SHP77 treated with DMSO at 0.1 percent for 48 hours (cell line): ENCODE data around the gene TEC.
"Not testable (repeated sequence)": the region's sequence is repeated elsewhere in the genome, so short reads cannot be mapped to it uniquely, and the experiment has no call there.

Source experiments
- DNase-seq: peaks from one replicate; lab custom pipeline; 2025; lab: John Stamatoyannopoulos, UW

Gene TEC

GRCh38 chr4:48164561-48164960 lies 105.1 kb downstream of the TEC start:
- DNase-seq, result not testable (repeated sequence)

GRCh38 chr4:48163746-48164145 lies 105.9 kb downstream of the TEC start:
- DNase-seq, result no peak

- no peak for DNase-seq
These were observed 107.5 kb downstream of the TEC start for GRCh38 chr4:48162162-48162561.

- DNase-seq, result no peak
These were observed 112.4 kb downstream of the TEC start for GRCh38 chr4:48157271-48157670.

- DNase-seq, result no peak
These were observed 113.2 kb downstream of the TEC start for GRCh38 chr4:48156423-48156822.

GRCh38 chr4:48153791-48154550 lies 115.7 kb downstream of the TEC start:
- DNase-seq, result no peak

- no peak for DNase-seq
These were observed 117.4 kb downstream of the TEC start for GRCh38 chr4:48152259-48152658.

GRCh38 chr4:48149827-48150370 lies 119.7 kb downstream of the TEC start:
- DNase-seq, result no peak

- no peak for DNase-seq
These were observed 122.0 kb downstream of the TEC start for GRCh38 chr4:48147621-48148020.

- DNase-seq, result peak; percentile 1
These were observed 128.6 kb downstream of the TEC start for GRCh38 chr4:48141048-48141447.

GRCh38 chr4:48139691-48140090 lies 129.9 kb downstream of the TEC start:
- DNase-seq, result no peak

- DNase-seq, result no peak
These were observed 130.7 kb downstream of the TEC start for GRCh38 chr4:48138936-48139335.

- no peak for DNase-seq
These were observed 131.1 kb downstream of the TEC start for GRCh38 chr4:48138511-48138910.

- DNase-seq, result no peak
These were observed 131.8 kb downstream of the TEC start for GRCh38 chr4:48137846-48138245.

- DNase-seq, result no peak
These were observed 135.6 kb downstream of the TEC start, which contains the start of gene TXK for GRCh38 chr4:48134081-48134480. TSS of gene TXK (minus strand) at chr4:48134250. CDS start at chr4:48134170, 80 bp downstream.

- DNase-seq, result no peak
These were observed 136.0 kb downstream of the TEC start for GRCh38 chr4:48133669-48134068.

- DNase-seq, result no peak
These were observed 137.9 kb downstream of the TEC start for GRCh38 chr4:48131736-48132135.

- no peak for DNase-seq
These were observed 139.5 kb downstream of the TEC start for GRCh38 chr4:48130100-48130499.

GRCh38 chr4:48129307-48130014 lies 140.2 kb downstream of the TEC start:
- DNase-seq, result no peak

GRCh38 chr4:48127682-48128404 lies 141.8 kb downstream of the TEC start:
- DNase-seq, result peak; percentile 1

- DNase-seq, result no peak
These were observed 142.4 kb downstream of the TEC start for GRCh38 chr4:48127231-48127630.

GRCh38 chr4:48126621-48127020 lies 143.0 kb downstream of the TEC start:
- no peak for DNase-seq

GRCh38 chr4:48124870-48125269 lies 144.8 kb downstream of the TEC start:
- DNase-seq, result no peak
